SU-DHL-6 (cell line): Measurements from ENCODE around the gene GMNC.

ENCODE experiments used
- EZH2phosphoT487 ChIP-seq: fragments of 200-600 bp; sonication (generic), shearing (Covaris generic); conservative IDR thresholded peaks from 2 replicates; pipeline ENCODE4 v1.6.1; 2018; ENCODE audit warnings: mild to moderate bottlenecking, antibody characterized with exemption, low read length, moderate library complexity, mixed read lengths
- TF ChIP-seq, protein P1 (sequence below): fragments of 200-600 bp; sonication (generic); IDR thresholded peaks from one replicate; pipeline ENCODE4 v1.5.1; 2017; ENCODE audit warnings: antibody characterized with exemption, mild to moderate bottlenecking, low read length, moderate library complexity; ENCODE audit not compliant: insufficient read depth, poor library complexity, severe bottlenecking

GRCh38 chr3:190809351-190809750 lies 53.1 kb downstream of the GMNC start:
- TF ChIP-seq, protein P1, sequence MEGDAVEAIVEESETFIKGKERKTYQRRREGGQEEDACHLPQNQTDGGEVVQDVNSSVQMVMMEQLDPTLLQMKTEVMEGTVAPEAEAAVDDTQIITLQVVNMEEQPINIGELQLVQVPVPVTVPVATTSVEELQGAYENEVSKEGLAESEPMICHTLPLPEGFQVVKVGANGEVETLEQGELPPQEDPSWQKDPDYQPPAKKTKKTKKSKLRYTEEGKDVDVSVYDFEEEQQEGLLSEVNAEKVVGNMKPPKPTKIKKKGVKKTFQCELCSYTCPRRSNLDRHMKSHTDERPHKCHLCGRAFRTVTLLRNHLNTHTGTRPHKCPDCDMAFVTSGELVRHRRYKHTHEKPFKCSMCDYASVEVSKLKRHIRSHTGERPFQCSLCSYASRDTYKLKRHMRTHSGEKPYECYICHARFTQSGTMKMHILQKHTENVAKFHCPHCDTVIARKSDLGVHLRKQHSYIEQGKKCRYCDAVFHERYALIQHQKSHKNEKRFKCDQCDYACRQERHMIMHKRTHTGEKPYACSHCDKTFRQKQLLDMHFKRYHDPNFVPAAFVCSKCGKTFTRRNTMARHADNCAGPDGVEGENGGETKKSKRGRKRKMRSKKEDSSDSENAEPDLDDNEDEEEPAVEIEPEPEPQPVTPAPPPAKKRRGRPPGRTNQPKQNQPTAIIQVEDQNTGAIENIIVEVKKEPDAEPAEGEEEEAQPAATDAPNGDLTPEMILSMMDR: no peak
- TF ChIP-seq EZH2phosphoT487: no peak
